ENCODE data around the gene KIRREL3.

The KIRREL3 gene

DNA sequence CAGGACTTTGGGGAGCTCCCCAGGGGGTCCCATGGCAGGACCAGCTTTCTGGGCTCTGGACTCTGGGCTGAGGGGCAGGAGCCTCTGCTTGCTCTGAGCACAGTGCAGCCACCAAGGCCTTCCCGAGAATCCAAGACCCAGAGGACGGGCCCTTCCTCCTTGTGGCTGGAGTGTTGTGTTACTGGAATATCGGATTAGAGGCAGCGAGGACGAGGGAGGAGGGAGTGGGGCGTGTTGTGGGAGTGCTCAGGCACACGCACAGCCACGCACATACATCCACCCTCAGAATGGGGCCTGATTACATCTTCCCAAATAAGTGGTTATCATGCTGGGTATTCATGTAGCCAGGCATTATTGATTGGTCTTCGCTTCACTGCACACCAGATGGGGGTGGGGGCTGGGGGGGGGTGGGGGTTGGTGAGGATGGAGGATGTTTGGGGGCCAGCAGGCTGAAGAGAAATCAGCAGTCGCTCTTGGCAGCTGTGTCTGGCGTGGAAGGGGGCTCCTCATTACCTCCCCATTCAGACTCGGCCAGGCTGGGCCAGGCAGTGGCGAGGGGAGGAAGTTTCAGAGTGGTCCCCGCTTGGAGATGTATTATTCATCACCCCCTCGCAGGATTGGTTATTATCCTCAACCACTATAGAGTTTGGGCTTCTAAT is 524.2 kb downstream of the KIRREL3 start:
- no peak overlapping the region for H3K4me2 ChIP-seq (ENCODE audit: low read depth, low read length, poor library complexity, severe bottlenecking)
- no peaks in the 10 kb centered on the region for H3K9me3 ChIP-seq (ENCODE audit: insufficient read depth, low read length)
- H3K27me3 ChIP-seq (ENCODE audit: low read length): no peaks in the 10 kb centered on the region
- no peaks in the 10 kb centered on the region for H3K9me2 ChIP-seq (replicated peaks; ENCODE audit: insufficient read depth, low read length)
- H3K4me3 ChIP-seq (ENCODE audit: insufficient read depth, low read length, poor library complexity, severe bottlenecking): no peak overlapping the region
- TF ChIP-seq EZH2phosphoT487 (conservative IDR thresholded peaks at IDR 0.05; ENCODE audit: low read length): no peak
- TF ChIP-seq, protein P1, sequence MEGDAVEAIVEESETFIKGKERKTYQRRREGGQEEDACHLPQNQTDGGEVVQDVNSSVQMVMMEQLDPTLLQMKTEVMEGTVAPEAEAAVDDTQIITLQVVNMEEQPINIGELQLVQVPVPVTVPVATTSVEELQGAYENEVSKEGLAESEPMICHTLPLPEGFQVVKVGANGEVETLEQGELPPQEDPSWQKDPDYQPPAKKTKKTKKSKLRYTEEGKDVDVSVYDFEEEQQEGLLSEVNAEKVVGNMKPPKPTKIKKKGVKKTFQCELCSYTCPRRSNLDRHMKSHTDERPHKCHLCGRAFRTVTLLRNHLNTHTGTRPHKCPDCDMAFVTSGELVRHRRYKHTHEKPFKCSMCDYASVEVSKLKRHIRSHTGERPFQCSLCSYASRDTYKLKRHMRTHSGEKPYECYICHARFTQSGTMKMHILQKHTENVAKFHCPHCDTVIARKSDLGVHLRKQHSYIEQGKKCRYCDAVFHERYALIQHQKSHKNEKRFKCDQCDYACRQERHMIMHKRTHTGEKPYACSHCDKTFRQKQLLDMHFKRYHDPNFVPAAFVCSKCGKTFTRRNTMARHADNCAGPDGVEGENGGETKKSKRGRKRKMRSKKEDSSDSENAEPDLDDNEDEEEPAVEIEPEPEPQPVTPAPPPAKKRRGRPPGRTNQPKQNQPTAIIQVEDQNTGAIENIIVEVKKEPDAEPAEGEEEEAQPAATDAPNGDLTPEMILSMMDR (IDR thresholded peaks at IDR 0.05; ENCODE audit: insufficient read depth, low read length, poor library complexity, severe bottlenecking): no peak
- H4K20me1 ChIP-seq (ENCODE audit: low read depth, low read length): no peaks in the 10 kb centered on the region
- H3K9ac ChIP-seq (ENCODE audit: low read length): no peak overlapping the region
- no peak overlapping the region for H2AFZ ChIP-seq (ENCODE audit: low read depth, low read length, severe bottlenecking)
- H3K79me2 ChIP-seq (ENCODE audit: insufficient read depth, low read length): no peaks in the 10 kb centered on the region
- H3K36me3 ChIP-seq (ENCODE audit: low read length): no peaks in the 10 kb centered on the region
- no peaks in the 10 kb centered on the region for H3F3A ChIP-seq (ENCODE audit: insufficient read depth)
- H3K27ac ChIP-seq (ENCODE audit: low read depth, low read length): no peak overlapping the region

DNA sequence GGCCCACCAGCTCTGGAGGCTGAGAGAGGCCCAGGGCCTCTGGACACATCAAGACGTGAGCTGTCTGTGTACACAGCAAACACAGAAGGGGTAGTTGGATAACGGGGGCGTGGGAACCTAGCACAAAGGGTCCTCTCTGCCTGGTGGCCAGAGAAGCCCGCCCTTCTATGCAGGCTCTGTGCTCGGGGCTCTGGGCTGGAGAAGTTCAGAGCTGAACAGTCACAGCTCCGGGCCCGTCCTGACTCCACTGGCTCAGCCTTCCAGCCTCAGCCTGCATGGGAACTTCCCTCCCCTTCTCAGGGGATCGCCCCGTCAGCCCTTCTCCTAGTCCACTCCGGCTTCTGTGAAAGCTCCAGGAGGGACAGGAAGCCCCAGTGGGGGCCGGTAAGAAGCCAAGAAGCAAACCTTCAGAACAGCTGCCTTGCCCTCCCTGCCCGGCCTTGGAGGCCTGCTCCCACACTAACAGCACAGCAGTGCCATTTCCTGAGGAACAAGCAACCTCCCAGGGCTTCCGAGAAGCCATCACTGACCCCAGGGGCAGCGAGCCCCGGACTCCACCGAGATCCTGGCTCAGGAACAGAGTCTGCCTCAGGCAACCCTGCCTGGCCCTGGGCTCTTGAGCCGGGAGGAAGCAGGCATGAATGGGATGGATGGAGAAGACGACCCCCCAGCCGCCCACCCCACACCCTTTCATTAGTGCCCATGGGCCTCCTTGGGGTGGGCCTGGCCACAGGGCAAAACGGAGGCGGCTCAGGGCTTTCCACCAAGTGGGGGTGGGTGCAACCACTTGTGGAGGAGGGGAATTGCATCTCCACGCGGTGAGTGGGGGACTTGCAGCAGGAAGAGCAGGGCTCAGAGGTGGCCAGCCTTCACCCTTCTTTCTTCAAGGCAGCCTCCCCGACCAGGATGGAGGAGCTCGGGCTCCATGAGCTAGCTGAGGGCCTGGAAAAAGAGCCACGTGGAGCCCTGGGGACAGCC is 525.3 kb downstream of the KIRREL3 start:
- Histone ChIP-seq H3K36me3 (ENCODE audit: low read length) (no peaks in the 10 kb centered on the region), H3K4me3 (ENCODE audit: insufficient read depth, low read length, poor library complexity, severe bottlenecking) (no peak overlapping the region), H3K27me3 (ENCODE audit: low read length) (no peaks in the 10 kb centered on the region), H3K27ac (ENCODE audit: low read depth, low read length) (no peak overlapping the region), H3F3A (ENCODE audit: insufficient read depth) (no peaks in the 10 kb centered on the region), H4K20me1 (ENCODE audit: low read depth, low read length) (no peaks in the 10 kb centered on the region), H2AFZ (ENCODE audit: low read depth, low read length, severe bottlenecking) (no peak overlapping the region), H3K4me2 (ENCODE audit: low read depth, low read length, poor library complexity, severe bottlenecking) (no peak overlapping the region), H3K9me2 (replicated peaks; ENCODE audit: insufficient read depth, low read length) (no peaks in the 10 kb centered on the region), H3K79me2 (ENCODE audit: insufficient read depth, low read length) (no peaks in the 10 kb centered on the region), H3K9me3 (ENCODE audit: insufficient read depth, low read length) (no peaks in the 10 kb centered on the region), H3K9ac (ENCODE audit: low read length) (no peak overlapping the region)
- no peak for TF ChIP-seq EZH2phosphoT487 (conservative IDR thresholded peaks at IDR 0.05; ENCODE audit: low read length)
- TF ChIP-seq, protein P1 (IDR thresholded peaks at IDR 0.05; ENCODE audit: insufficient read depth, low read length, poor library complexity, severe bottlenecking): no peak

DNA sequence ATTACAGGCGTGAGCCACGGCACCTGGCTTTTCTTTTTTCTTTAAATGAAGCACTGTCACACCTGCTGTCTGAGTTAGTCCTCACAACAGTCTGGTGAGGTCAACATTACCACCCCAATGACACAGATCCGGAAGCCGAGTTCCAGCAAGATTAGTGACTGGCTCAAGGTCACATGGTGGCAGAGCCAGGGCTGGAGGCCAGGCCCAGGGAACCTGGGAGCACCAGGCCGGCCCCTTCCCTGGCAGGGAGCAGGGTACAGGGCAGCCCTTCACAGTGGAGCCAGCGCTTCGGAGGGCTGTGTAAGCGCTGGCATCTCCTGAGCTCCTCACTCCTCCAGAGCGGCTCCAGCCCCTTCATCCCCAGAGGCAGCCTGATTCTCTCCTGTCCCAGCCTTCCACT is 526.4 kb downstream of the KIRREL3 start:
- Histone ChIP-seq H3K9me3 (ENCODE audit: insufficient read depth, low read length) (no peaks in the 10 kb centered on the region), H3K79me2 (ENCODE audit: insufficient read depth, low read length) (no peaks in the 10 kb centered on the region), H3K4me2 (ENCODE audit: low read depth, low read length, poor library complexity, severe bottlenecking) (no peak overlapping the region), H3K36me3 (ENCODE audit: low read length) (no peaks in the 10 kb centered on the region), H4K20me1 (ENCODE audit: low read depth, low read length) (no peaks in the 10 kb centered on the region), H3K4me3 (ENCODE audit: insufficient read depth, low read length, poor library complexity, severe bottlenecking) (no peak overlapping the region), H3K27me3 (ENCODE audit: low read length) (no peaks in the 10 kb centered on the region), H3K9me2 (replicated peaks; ENCODE audit: insufficient read depth, low read length) (no peaks in the 10 kb centered on the region), H3K27ac (ENCODE audit: low read depth, low read length) (no peak overlapping the region), H2AFZ (ENCODE audit: low read depth, low read length, severe bottlenecking) (no peak overlapping the region), H3F3A (ENCODE audit: insufficient read depth) (no peaks in the 10 kb centered on the region), H3K9ac (ENCODE audit: low read length) (no peak overlapping the region)
- no peak for TF ChIP-seq EZH2phosphoT487 (conservative IDR thresholded peaks at IDR 0.05; ENCODE audit: low read length)
- TF ChIP-seq, protein P1 (IDR thresholded peaks at IDR 0.05; ENCODE audit: insufficient read depth, low read length, poor library complexity, severe bottlenecking): no peak

All from SU-DHL-6 (cell line).